Right atrium auricular region (tissue), 2 donors: ENCODE measurements around the gene LMF1. TPM values are rescaled to one million over a fixed set of nuclear protein-coding genes. Genes with fewer than 3 reads are reported as not detected.

ENCODE experiments used
- DNase-seq: peaks from one replicate; pipeline ENCODE4 v3.0.0-alpha.2; 2019; ENCODE audit warnings: low spot score
- H3K27ac ChIP-seq, 2 donors: fragments of 200-600 bp; sonication (generic); 1 replicate in 1 of 2; 2 replicates in 1 of 2; pipeline ENCODE4 v1.5.1; 2016 to 2019
- H3K27me3 ChIP-seq, 2 donors: fragments of 200-600 bp; sonication (generic); one replicate each; pipeline versions ENCODE4 v1.5.1 to v1.6.0; 2017 to 2019
- H3K36me3 ChIP-seq: fragments of 200-600 bp; sonication (generic); one replicate; pipeline ENCODE4 v1.5.1; 2016
- H3K4me1 ChIP-seq, 2 donors: fragments of 200-600 bp; sonication (generic); one replicate each; pipeline versions ENCODE4 v1.5.1 to v1.6.0; 2017 to 2019
- H3K4me3 ChIP-seq, 2 donors: fragments of 200-600 bp; sonication (generic); 1 replicate in 1 of 2; 2 replicates in 1 of 2; pipeline ENCODE4 v1.5.1; 2017 to 2019; ENCODE audit warnings: mild to moderate bottlenecking in 1 of 2, moderate library complexity in 1 of 2
- H3K9me3 ChIP-seq, 2 donors: fragments of 200-600 bp; sonication (generic); one replicate each; pipeline ENCODE4 v1.5.1; 2019
- CTCF ChIP-seq, 2 donors: fragments of 200-600 bp; sonication (generic); IDR thresholded peaks; one replicate each; pipeline ENCODE4 v1.5.1; 2019; ENCODE audit warnings: antibody characterized with exemption in 2 of 2
- total RNA-seq, 2 donors: library from RNA; depleted of rRNA; stranded (reverse); fragments of >200 nt; gene quantifications; one replicate each; pipeline ENCODE4 v1.1.0, GENCODE V29; 2016

The LMF1 gene
- total RNA-seq, 2 donors from 2014 or later, result 11.9 to 14.1 TPM

- H3K9me3 ChIP-seq, result peaks cover 1 to 8% of the 10 kb centered on the region in 2 donors
- DNase-seq, result no peak
- no peak overlapping the region for H3K27ac ChIP-seq
- no peaks in the 10 kb centered on the region for H3K4me1 ChIP-seq
- no peak for TF ChIP-seq CTCF (IDR thresholded peaks at IDR 0.05)
- no peak overlapping the region for H3K4me3 ChIP-seq
- H3K36me3 ChIP-seq, result no peaks in the 10 kb centered on the region
- H3K27me3 ChIP-seq, result no peaks in the 10 kb centered on the region
These were observed 30.3 kb upstream of the LMF1 start for GRCh38 chr16:1001096-1001495.

- no peak for DNase-seq
- H3K4me3 ChIP-seq, result no peak overlapping the region
- H3K4me1 ChIP-seq, result no peaks in the 10 kb centered on the region
- no peaks in the 10 kb centered on the region for H3K36me3 ChIP-seq
- no peaks in the 10 kb centered on the region for H3K27me3 ChIP-seq
- H3K27ac ChIP-seq, result no peak overlapping the region
- no peak for TF ChIP-seq CTCF (IDR thresholded peaks at IDR 0.05)
- H3K9me3 ChIP-seq, result peaks cover 6 to 13% of the 10 kb centered on the region in 2 donors
These were observed 29.8 kb upstream of the LMF1 start for GRCh38 chr16:1000608-1001007.

- no peak overlapping the region for H3K4me3 ChIP-seq
- H3K27me3 ChIP-seq, result no peaks in the 10 kb centered on the region
- peaks cover 15 to 22% of the 10 kb centered on the region in 2 donors for H3K9me3 ChIP-seq
- no peak overlapping the region for H3K27ac ChIP-seq
- no peaks in the 10 kb centered on the region for H3K36me3 ChIP-seq
- no peaks in the 10 kb centered on the region for H3K4me1 ChIP-seq
- DNase-seq, result no peak
- no peak for TF ChIP-seq CTCF (IDR thresholded peaks at IDR 0.05)
These were observed 28.9 kb upstream of the LMF1 start for GRCh38 chr16:999677-1000076.

- no peak for TF ChIP-seq CTCF (IDR thresholded peaks at IDR 0.05)
- H3K27me3 ChIP-seq, result no peaks in the 10 kb centered on the region
- DNase-seq, result no peak
These were observed 27.8 kb upstream of the LMF1 start for GRCh38 chr16:998615-999014.

GRCh38 chr16:998211-998610, 27.4 kb upstream of the LMF1 start:
- no peak for DNase-seq
- H3K4me1 ChIP-seq, result no peaks in the 10 kb centered on the region
- H3K27me3 ChIP-seq, result no peaks in the 10 kb centered on the region
- TF ChIP-seq CTCF (IDR thresholded peaks at IDR 0.05), result no peak
- H3K4me3 ChIP-seq, result peak overlapping the region in 1 of 2 donors; percentile 21
- H3K36me3 ChIP-seq, result no peaks in the 10 kb centered on the region
- H3K27ac ChIP-seq, result no peak overlapping the region
- peaks cover 15 to 27% of the 10 kb centered on the region in 2 donors for H3K9me3 ChIP-seq

More at GRCh38 chr16:998615-999014, 27.8 kb upstream of the LMF1 start:
- no peak overlapping the region for H3K4me3 ChIP-seq
- H3K4me1 ChIP-seq, result no peaks in the 10 kb centered on the region
- H3K9me3 ChIP-seq, result peaks cover 15 to 27% of the 10 kb centered on the region in 2 donors
- H3K36me3 ChIP-seq, result no peaks in the 10 kb centered on the region
- H3K27ac ChIP-seq, result no peak overlapping the region

GRCh38 chr16:997440-998051, 26.8 kb upstream of the LMF1 start:
- peaks cover 15 to 27% of the 10 kb centered on the region in 2 donors for H3K9me3 ChIP-seq
- H3K36me3 ChIP-seq, result no peaks in the 10 kb centered on the region
- no peak for DNase-seq
- H3K27ac ChIP-seq, result peak overlapping the region; percentile 5 to 40
- H3K27me3 ChIP-seq, result no peaks in the 10 kb centered on the region
- no peak for TF ChIP-seq CTCF (IDR thresholded peaks at IDR 0.05)
- H3K4me1 ChIP-seq, result no peaks in the 10 kb centered on the region
- peak overlapping the region in 1 of 2 donors; percentile 21 for H3K4me3 ChIP-seq
